GM12873 (cell line): Measurements from ENCODE around the gene F10.

Experiments used
- TF ChIP-seq, protein P1 (sequence below): IDR thresholded peaks from 2 replicates; pipeline ENCODE4 v1.5.1; 2012; ENCODE audit warnings: low read depth, mild to moderate bottlenecking, moderate library complexity, low read length, control low read depth; ENCODE audit not compliant: insufficient read depth; ENCODE audit errors: missing control alignments

The F10 gene

DNA sequence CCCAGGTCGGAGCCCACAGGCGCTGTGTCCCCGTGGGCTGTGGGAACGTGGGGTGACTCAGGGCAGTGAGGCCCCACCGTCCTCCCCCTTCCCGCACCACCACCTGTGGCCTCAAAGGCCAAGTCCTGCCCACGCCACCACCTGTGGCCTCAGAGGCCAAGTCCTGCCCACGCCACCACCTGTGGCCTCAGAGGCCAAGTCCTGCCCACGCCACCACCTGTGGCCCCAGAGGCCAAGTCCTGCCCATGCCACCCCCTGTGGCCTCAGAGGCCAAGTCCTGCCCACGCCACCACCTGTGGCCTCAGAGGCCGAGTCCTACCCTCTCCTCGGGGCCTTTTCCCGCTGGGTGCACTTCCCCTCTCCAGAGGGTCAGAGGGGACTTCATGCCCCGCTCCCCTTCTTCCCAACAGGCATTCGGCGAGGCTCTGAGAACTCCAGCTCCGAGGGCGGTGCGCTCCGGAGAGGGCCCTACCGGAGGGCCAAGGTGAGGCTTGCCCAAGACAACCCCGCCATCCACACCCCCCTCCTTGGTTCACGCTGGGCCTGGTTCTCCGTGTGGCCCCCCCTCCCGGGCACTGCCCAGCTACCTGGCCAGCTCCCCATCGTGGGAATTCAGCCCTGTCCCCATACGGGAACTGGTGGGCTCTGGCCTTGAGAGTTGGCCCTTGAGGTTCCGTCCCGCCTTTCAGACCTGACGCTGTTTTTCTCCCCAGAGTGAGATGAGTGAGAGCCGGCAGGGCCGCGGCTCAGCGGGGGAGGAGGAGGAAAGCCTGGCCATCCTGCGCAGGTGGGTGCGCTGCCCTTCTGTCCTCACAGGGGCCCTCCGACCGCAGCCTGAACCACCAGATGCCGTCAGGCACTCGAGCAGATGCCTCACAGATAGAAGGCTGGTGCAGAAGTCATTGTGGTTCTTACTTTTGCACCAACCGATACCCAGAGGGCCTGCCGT, 44.4 kb upstream of the F10 start:
- TF ChIP-seq, protein P1, sequence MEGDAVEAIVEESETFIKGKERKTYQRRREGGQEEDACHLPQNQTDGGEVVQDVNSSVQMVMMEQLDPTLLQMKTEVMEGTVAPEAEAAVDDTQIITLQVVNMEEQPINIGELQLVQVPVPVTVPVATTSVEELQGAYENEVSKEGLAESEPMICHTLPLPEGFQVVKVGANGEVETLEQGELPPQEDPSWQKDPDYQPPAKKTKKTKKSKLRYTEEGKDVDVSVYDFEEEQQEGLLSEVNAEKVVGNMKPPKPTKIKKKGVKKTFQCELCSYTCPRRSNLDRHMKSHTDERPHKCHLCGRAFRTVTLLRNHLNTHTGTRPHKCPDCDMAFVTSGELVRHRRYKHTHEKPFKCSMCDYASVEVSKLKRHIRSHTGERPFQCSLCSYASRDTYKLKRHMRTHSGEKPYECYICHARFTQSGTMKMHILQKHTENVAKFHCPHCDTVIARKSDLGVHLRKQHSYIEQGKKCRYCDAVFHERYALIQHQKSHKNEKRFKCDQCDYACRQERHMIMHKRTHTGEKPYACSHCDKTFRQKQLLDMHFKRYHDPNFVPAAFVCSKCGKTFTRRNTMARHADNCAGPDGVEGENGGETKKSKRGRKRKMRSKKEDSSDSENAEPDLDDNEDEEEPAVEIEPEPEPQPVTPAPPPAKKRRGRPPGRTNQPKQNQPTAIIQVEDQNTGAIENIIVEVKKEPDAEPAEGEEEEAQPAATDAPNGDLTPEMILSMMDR = no peak

DNA sequence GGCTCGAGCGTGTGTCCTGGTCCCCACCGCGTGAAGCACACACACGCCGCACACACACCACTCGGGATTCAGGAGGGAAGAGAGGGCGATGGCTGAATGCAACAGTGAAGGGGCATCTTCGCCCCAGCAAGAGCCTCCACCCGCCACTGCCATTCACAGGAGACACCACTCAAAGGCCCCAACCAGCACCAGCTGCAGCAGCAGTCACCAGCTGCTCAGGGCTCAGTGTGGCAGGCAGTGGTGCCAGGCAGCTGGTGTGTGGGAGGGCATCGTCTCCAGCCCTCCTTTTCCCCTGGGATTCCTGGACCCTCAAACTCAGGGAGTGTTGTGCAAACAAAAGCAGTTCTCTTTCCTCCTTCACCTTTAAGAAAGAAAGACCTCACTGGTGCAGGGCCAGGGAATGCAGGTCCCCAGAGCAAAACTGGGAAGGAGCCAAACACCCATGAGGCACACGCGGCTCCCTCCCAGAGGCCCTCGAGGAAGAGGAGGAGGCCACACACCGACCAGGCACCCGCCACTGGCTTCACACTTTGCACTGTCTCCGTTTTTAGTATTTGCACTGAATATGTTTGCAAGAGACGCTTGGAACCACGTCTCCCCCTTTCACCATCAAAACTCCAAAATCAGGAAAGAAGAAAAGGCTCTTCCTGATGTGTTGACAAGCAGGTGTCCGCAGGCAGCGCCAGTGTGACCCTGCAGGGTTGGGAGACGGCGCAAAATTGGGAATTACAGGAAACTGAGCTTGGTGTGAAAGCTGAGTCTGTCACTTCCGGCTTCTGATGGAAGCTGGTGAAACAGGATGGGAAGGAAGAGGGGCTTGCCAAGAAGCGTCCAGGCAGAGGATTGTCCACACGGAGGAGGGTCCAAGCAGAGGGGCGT, 43.5 kb upstream of the F10 start:
- TF ChIP-seq, protein P1 = no peak

DNA sequence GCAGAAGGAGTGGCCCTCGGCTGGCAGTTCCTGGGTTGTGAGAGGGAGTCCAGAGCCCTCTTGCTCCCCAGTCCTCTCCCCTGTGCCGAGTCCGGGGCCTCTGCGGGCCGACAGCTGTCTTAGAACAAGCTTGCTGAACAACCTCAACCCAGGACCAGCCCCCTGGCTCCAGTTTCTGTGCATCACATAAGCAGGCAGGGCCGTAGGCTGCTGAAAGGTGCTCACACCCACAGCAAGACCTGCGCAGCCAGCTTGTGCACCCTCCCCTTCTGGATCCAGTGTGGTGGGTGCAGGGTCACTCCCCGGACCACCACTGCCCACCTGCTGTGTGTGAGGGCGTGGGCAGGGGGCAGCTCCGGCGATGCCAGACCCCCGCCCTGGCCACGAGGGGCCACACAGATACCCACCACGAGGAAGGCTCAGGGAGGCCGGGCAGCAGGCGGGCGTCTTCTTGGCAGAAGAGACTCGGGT, 42.2 kb upstream of the F10 start:
- TF ChIP-seq, protein P1 = no peak

DNA sequence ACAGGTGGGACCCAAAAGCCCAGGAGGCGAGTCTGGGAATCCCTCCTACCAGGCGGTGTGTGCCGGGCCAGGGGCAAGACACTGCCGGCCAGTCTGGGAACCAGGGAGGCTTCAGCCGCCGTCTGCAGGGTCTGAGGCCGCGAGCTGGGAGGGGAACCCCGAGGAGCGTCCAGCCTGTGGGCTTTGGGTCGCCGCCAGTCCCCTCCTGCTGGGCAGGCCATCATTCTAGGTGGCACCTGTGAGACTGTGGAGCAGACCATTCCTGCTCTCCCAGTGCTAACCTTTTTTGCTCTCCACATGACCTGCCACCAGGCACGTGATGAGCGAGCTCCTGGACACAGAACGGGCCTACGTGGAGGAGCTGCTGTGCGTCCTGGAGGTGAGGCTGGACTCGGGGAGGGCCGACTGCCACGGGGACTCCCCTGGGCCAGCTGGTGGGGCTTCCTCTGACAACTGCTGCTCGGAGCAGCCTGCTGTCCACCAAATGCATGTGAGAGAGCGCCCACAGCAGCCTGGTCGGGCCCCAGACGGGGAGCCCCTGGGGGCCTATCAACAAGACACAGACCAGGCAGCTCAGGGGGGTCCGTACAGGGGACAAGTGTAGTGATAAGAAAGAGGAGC, 41.6 kb upstream of the F10 start:
- TF ChIP-seq, protein P1 = no peak

DNA sequence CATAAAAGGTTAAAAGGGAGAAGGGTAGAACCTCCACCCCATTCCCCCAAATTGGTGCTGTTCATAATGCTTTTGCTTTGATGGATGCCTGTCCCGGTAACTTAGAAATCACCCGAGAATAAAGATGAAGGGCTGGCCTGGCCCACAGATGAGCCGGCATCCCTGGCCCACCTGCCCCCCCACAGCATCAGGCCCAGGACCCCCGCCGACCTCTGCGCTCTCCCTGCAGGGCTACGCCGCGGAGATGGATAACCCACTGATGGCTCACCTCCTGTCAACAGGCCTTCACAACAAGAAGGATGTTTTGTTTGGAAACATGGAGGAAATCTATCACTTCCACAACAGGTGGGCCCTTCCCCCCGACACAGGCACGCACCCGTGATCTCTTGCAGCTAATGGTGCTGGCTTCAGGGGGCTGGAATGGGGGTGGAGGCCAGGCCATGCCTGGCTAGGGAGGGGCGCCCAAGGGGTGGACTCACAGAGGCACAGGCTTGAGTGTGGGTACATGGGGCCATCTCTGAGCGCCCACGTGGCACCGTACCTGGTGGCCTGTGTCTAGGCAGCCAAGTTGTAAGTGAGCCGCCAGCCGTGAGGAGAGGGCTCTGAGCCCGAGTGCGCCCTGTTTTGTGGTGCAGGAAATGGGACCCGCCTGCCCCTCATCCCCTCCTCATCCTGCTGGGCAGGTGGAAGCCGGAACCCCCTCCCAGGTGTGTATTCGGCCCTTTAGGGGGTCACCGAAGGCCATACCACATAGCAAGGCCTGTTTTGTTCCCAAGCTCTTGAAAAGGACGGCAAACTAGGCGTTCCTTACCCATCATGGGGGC, 40.2 kb upstream of the F10 start:
- TF ChIP-seq, protein P1 = no peak

DNA sequence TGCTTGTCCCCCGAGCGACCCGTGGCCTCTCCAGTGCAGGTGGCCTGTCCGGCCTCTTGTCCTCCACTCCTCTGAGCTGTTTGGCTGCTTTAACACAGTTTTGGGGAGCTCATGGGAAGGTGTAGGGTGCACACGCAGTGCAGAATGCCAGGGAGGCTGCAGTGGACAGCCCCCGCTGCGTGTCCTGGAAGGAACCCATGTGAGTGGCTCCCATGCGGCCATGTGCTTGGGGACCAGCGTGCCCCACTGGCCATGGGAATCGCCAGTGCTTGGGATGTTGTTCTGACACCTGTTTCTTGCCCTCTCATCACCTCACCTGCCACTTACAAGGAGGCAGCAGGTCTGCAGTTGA, 39.6 kb upstream of the F10 start:
- TF ChIP-seq, protein P1 = no peak
